Central memory CD8-positive, alpha-beta T cell (primary cell): ENCODE results near the gene MRAP.

Source experiments
- ATAC-seq: fragments of 150-1000 bp; cut with Tn5 transposase; replicated peaks from 2 replicates; pipeline ENCODE4 v1.10.0; 2022; ENCODE audit warnings: mild to moderate bottlenecking, moderate FRiP score, moderate number of reproducible peaks; ENCODE audit not compliant: poor library complexity, severe bottlenecking; ENCODE audit errors: extremely low read depth
- DNase-seq, 2 donors: peaks; one replicate each; pipeline ENCODE4 v3.0.0; 2021; ENCODE audit warnings: low spot score in 2 of 2
- H3K27ac Mint-ChIP-seq: one replicate; pipeline ENCODE4 v1.8.0; 2022; ENCODE audit warnings: low read depth, mild to moderate bottlenecking, moderate library complexity, mixed read lengths
- H3K27me3 Mint-ChIP-seq: one replicate; pipeline ENCODE4 v1.8.0; 2022; ENCODE audit warnings: mixed read lengths
- H3K36me3 Mint-ChIP-seq: one replicate; pipeline ENCODE4 v1.8.0; 2022; ENCODE audit warnings: mild to moderate bottlenecking, moderate library complexity, mixed read lengths; ENCODE audit not compliant: insufficient read depth
- H3K4me1 Mint-ChIP-seq: one replicate; pipeline ENCODE4 v1.8.0; 2022; ENCODE audit warnings: mixed read lengths
- H3K4me3 Mint-ChIP-seq: one replicate; pipeline ENCODE4 v1.8.0; 2022; ENCODE audit warnings: mild to moderate bottlenecking, moderate library complexity, mixed read lengths
- H3K9me3 Mint-ChIP-seq: one replicate; pipeline ENCODE4 v1.8.0; 2022; ENCODE audit warnings: mixed read lengths

The MRAP gene

DNA sequence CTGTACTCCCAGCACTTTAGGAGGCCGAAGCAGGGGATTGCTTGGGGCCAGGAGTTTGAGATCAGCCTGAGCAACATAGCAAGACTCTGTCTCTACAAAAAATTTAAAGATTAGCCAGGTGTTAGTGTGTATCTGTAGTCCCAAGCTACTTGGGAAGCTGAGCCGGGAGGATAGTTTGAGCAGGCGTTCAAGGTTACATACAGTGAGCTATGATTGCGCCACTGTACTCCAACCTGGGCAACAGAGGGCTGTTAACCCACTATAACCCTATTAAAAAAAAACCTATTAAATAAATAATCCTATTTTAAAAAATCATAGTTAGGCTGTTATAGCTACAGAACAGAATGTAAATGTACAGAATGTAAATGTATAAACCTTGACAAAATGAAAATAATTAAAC lies 22.0 kb upstream of the MRAP start:
- Mint-ChIP-seq H3K9me3 (no peaks in the 10 kb centered on the region), H3K27ac (no peak overlapping the region), H3K4me1 (peaks cover 28% of the 10 kb centered on the region), H3K4me3 (no peak overlapping the region), H3K27me3 (no peaks in the 10 kb centered on the region), H3K36me3 (peaks cover 27% of the 10 kb centered on the region)
- ATAC-seq, result no peak
- no peak for DNase-seq

DNA sequence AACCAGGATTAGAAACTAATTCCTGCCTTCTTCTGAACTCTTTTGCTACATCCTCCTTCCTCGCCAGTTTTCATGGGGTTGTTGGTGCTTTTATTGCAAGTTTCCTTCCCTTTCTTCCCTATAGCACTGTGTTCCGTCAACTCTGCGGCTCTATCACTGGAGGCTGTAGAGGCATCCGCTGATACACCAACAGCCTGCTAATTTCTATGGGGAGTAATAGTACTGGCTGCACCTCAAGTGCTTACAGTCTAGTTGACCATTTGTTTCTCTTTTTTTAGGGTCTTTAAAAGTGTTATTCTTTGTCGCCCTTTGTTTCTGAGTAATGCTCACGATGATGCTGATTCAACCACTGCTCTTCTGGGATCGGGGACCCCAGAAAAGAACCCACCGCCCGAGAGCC lies 20.6 kb upstream of the MRAP start:
- ATAC-seq (no peak), DNase-seq (no peak)
- peak overlapping the region; percentile 99 for H3K4me3 Mint-ChIP-seq
- no peaks in the 10 kb centered on the region for H3K27me3 Mint-ChIP-seq
- H3K36me3 Mint-ChIP-seq, result peaks cover 25% of the 10 kb centered on the region
- no peaks in the 10 kb centered on the region for H3K9me3 Mint-ChIP-seq
- H3K4me1 Mint-ChIP-seq, result peaks cover 28% of the 10 kb centered on the region
- peak overlapping the region; percentile 94 for H3K27ac Mint-ChIP-seq

DNA sequence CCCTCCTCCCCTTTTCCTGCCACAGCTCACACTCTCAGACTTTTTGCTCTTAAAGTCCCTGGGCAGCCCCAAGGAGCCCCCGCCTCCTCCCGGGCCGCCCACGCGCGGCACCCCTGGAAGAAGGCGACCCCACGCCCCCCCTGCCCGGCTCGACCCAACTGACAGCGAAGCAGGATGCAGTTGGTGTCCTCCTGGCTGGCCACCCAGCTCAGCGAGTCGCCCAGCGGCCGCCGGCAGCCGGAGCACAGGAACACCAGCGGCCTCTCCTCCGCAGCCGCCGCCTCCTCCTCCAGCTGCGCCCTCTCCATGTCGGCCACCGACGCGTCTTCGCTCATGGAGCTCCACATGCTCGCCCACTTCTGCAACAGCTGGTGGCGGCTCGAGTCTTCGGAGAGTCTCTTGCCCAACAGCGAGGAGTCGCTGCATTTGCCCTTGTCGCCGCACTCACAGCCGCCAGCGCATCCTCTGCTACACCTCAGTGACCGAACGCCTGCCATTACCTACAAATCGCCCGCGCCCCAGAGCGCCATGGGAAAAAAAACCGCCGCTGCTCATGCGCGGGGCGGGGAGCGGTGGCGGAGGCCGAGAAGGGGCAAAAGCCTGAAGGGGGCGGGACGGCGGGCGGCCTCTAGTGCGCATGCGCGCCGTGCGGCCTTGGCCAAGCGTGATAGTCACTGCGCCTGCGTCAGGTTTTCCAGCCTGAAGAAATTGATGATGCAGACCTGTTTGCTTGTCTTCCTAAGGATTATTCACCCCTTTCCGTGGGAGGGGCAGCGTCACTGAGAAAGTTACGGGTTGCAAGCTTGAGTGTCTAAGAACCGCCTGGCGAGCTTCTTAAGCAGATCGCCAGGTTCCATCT lies 19.9 kb upstream of the MRAP start, which contains the start of gene MIS18A:
TSS of gene MIS18A (minus strand) at position 532 of the 859 bp plus-strand sequence. CDS start at position 497, 35 bp downstream.
- ATAC-seq (peak; percentile 89), DNase-seq (peak; percentile 92 to 96)
- peaks cover 28% of the 10 kb centered on the region for H3K4me1 Mint-ChIP-seq
- H3K36me3 Mint-ChIP-seq, result peaks cover 22% of the 10 kb centered on the region
- H3K27me3 Mint-ChIP-seq, result no peaks in the 10 kb centered on the region
- peak within 1 kb of the TSS; percentile 94 for H3K27ac Mint-ChIP-seq
- peak within 1 kb of the TSS; percentile 99 for H3K4me3 Mint-ChIP-seq
- H3K9me3 Mint-ChIP-seq, result no peaks in the 10 kb centered on the region

DNA sequence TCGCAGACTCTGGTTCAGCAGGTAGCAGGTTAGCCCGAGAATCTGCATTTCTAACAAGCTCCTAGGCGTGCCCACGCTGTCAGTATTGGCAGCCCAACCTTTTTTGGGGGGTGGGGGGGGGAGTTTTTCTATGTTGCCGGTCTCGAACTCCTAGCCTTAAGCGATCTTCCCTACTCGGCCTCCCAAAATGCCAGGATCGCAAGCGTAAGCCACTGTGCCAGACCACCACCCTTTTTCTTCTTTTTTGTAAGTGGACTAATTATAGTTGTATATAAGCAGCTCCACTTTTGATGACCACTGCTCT lies 19.3 kb upstream of the MRAP start:
- DNase-seq (no peak), ATAC-seq (no peak)
- H3K4me1 Mint-ChIP-seq, result peaks cover 28% of the 10 kb centered on the region
- H3K4me3 Mint-ChIP-seq, result peak overlapping the region; percentile 99
- peaks cover 21% of the 10 kb centered on the region for H3K36me3 Mint-ChIP-seq
- no peaks in the 10 kb centered on the region for H3K27me3 Mint-ChIP-seq
- peak overlapping the region; percentile 94 for H3K27ac Mint-ChIP-seq
- H3K9me3 Mint-ChIP-seq, result no peaks in the 10 kb centered on the region

DNA sequence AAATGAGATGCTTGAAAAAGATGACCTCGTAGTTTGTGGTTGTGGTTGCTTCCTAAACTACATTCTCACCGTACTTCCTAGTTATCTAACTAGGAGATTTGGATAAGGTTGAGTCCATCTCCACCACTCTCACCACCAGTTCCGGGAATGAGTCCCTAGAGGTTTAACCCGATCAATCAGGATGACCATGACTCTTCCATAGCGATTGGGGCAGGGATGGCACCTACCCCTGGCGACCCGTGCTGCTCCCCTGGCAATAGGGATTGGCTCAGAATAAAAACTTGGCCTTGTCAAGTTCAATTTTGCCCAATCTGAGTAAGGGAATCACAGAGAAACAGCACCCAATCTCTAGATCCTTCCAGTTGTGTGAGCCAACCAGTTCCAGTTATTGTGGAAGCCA lies 17.1 kb upstream of the MRAP start:
- Mint-ChIP-seq H3K27ac (no peak overlapping the region), H3K4me3 (no peak overlapping the region), H3K4me1 (peaks cover 20% of the 10 kb centered on the region), H3K9me3 (no peaks in the 10 kb centered on the region), H3K36me3 (peaks cover 20% of the 10 kb centered on the region), H3K27me3 (no peaks in the 10 kb centered on the region)
- ATAC-seq, result no peak
- DNase-seq, result no peak

DNA sequence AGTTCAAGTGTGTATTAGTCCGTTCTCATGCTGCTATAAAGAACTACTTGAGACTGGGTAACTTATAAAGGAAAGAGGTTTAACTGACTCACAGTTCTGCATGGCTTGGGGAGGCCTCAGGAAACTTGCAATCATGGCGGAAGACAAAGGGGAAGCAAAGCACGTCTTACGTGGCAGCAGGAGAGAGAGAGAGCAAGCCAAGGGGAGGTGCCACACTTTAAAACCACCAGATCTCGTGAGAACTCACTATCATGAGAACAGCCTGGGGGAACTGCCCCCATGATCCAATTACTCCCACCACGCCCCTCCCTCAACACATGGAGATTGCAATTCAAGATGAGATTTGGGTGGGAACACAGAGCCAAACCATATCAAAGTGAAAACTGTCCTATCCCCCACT lies 15.7 kb upstream of the MRAP start:
- no peaks in the 10 kb centered on the region for H3K9me3 Mint-ChIP-seq
- H3K4me1 Mint-ChIP-seq, result peaks cover 18% of the 10 kb centered on the region
- ATAC-seq (no peak), DNase-seq (no peak)
- H3K36me3 Mint-ChIP-seq, result peaks cover 18% of the 10 kb centered on the region
- H3K27ac Mint-ChIP-seq, result no peak overlapping the region
- H3K27me3 Mint-ChIP-seq, result no peaks in the 10 kb centered on the region
- H3K4me3 Mint-ChIP-seq, result no peak overlapping the region

DNA sequence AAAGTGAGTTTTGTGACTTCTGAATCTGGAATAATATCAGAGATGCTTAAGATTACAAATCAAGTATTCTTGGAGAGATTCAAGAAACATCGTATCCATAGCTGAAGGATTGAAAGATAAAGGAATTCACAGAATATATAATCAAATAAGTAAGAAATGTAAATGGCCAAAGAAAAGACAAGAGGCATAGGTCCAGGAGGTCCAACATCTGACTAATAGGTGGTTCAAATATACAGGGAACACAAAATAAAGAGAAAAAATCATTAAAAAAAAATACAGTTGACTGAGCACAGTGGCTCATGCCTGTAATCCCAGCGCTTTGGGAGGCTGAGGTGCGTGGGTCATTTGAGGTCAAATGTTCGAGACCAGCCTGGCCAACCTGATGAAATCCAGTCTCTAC lies 13.2 kb upstream of the MRAP start:
- no peaks in the 10 kb centered on the region for H3K4me1 Mint-ChIP-seq
- no peaks in the 10 kb centered on the region for H3K9me3 Mint-ChIP-seq
- H3K27ac Mint-ChIP-seq, result no peak overlapping the region
- no peak overlapping the region for H3K4me3 Mint-ChIP-seq
- ATAC-seq, result no peak
- peaks cover 5% of the 10 kb centered on the region for H3K36me3 Mint-ChIP-seq
- DNase-seq, result no peak
- H3K27me3 Mint-ChIP-seq, result no peaks in the 10 kb centered on the region

DNA sequence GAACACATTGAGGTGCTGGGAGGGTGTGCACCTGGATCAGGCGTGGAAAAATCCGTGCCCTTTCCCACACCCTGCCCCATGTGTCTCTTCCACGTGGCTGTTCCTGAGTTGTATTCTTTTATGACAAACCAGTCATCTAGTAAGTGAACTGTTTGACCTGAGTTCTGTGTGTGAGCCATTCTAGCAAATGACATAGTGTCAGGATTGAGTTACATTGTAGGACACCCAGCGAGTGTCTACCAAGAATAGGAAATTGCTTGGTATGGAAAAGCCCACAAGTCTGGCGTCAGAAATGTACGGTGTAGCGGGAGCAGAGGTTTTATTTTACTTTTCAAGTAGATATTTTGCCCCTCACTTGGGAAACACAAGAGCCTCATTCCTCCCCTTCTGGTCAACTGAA lies 1.2 kb upstream of the MRAP start:
- no peaks in the 10 kb centered on the region for H3K4me1 Mint-ChIP-seq
- DNase-seq (no peak), ATAC-seq (no peak)
- H3K36me3 Mint-ChIP-seq, result no peaks in the 10 kb centered on the region
- no peaks in the 10 kb centered on the region for H3K27me3 Mint-ChIP-seq
- no peak overlapping the region for H3K27ac Mint-ChIP-seq
- no peak overlapping the region for H3K4me3 Mint-ChIP-seq
- no peaks in the 10 kb centered on the region for H3K9me3 Mint-ChIP-seq

DNA sequence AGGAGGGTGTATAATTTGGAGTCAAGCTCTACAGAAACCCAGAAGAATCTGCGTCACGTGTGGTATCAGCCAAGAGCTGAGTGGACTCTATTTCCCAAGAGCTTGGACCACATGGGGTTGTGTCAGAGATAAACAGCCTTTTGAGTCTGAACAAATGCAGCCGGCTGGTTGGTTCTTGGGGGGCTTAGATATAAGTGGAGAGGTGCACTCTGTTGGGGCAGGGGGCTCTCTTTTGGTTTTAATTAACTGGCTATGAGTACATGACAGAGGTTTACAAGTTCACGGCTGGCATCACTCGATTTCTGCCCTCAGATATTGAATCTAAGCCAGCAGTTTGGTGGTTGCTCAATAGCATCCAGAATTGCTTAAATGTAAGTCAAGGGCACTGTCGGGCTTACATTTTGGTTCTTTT lies 501 bp upstream of the MRAP start:
- H3K27ac Mint-ChIP-seq, result no peak overlapping the region
- DNase-seq (no peak), ATAC-seq (no peak)

DNA sequence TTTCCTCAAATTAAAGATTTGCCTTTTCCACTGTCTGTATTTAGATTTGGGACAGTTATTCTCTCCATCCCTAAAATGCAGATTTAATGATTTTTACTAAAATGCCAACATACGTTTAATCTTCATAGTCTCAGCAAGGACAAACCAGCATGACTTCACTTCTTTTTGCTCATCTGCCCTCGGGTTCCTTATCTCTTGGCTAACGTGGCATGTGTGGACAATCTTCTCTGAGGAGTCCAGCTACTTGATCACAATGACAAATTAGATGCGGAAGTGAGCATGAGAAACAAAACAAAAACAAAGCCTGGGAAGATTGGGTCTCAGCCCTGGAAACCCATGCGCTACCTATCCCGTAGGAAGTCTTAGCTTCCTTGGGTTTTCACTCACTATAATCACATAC lies 1.0 kb downstream of the MRAP start:
- DNase-seq (no peak), ATAC-seq (no peak)
- Mint-ChIP-seq H3K4me1 (no peaks in the 10 kb centered on the region), H3K9me3 (no peaks in the 10 kb centered on the region), H3K4me3 (no peak overlapping the region), H3K27me3 (no peaks in the 10 kb centered on the region), H3K27ac (no peak overlapping the region), H3K36me3 (no peaks in the 10 kb centered on the region)

More for the DNA sequence above, 501 bp upstream of the MRAP start:
- no peaks in the 10 kb centered on the region for H3K4me1 Mint-ChIP-seq
- H3K27me3 Mint-ChIP-seq, result no peaks in the 10 kb centered on the region
- H3K9me3 Mint-ChIP-seq, result no peaks in the 10 kb centered on the region
- no peak overlapping the region for H3K4me3 Mint-ChIP-seq
- H3K36me3 Mint-ChIP-seq, result no peaks in the 10 kb centered on the region

DNA sequence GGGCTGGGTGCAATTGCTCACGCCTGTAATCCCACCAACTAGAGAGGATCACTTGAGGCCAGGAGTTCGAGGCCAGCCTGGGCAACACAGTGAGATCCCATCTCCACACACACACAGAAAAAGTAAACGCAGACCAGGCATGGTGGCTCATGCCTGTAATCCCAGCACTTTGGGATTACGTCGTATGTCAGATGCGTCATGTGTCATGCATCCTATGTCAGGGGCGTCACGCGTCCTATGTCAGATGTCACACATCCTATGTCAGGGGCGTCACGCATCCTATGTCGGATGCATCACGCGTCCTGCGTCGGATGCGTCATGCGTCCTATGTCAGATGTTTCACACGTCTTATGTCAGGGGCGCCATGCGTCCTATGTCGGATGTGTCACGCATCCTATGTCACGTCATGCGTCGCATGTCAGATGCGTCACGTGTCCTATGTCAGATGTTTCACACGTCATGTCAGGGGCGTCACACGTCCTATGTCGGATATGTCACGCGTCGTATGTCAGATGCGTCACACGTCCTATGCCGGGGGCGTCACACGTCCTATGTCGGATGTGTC lies 1.5 kb downstream of the MRAP start:
- Mint-ChIP-seq H3K27me3 (no peaks in the 10 kb centered on the region), H3K4me1 (no peaks in the 10 kb centered on the region), H3K9me3 (no peaks in the 10 kb centered on the region), H3K4me3 (no peak overlapping the region), H3K36me3 (no peaks in the 10 kb centered on the region), H3K27ac (no peak overlapping the region)
- no peak for DNase-seq
- no peak for ATAC-seq

DNA sequence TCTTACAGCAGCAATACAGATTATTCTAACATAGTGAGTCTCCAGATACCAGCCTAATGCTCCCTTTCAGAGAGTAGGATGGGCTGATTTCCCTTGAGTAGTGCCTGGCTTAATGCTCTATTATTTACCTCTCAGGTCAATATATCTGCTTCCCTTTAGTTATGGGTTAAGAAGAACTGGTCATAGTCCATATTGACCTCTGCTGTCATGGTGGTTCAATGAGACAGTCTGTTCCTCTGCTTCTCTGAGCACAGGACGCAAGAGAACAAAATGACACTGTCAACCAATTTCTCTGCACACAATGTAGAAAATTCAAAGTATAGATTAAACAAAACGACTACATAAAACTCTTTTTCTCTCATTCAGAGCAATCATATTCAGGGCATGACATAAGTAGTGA lies 2.9 kb downstream of the MRAP start:
- ATAC-seq (no peak), DNase-seq (no peak)
- Mint-ChIP-seq H3K36me3 (no peaks in the 10 kb centered on the region), H3K27me3 (no peaks in the 10 kb centered on the region), H3K4me3 (no peak overlapping the region), H3K9me3 (no peaks in the 10 kb centered on the region), H3K27ac (no peak overlapping the region), H3K4me1 (no peaks in the 10 kb centered on the region)

DNA sequence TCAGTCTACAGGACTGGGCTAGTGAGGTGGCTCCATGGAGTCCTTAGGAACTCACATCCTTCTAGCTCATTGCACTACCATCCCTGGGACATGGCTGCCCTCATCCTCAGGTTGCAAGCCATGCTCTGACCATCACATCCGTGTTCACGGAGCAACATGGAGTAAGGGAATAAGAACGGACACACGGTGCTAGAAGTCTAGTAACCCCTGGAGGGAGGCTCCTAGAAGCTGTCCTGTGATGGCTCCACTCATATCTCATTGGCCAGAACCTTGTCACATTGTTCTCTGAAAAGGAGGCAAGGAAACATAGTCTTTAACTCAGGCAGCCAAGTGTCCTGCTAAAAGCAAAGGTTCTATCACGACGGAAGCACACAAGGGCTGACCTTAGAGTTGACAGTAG lies 3.9 kb downstream of the MRAP start:
- no peaks in the 10 kb centered on the region for H3K9me3 Mint-ChIP-seq
- no peaks in the 10 kb centered on the region for H3K27me3 Mint-ChIP-seq
- DNase-seq, result no peak
- no peak overlapping the region for H3K4me3 Mint-ChIP-seq
- no peak for ATAC-seq
- H3K36me3 Mint-ChIP-seq, result no peaks in the 10 kb centered on the region
- H3K27ac Mint-ChIP-seq, result no peak overlapping the region
- H3K4me1 Mint-ChIP-seq, result no peaks in the 10 kb centered on the region
